ENCODE data around the gene CD300LG.
"Not testable (repeated sequence)": the region's sequence is repeated elsewhere in the genome, so short reads cannot be mapped to it uniquely, and the experiment has no call there.

Gene CD300LG

GRCh38 chr17:43856141-43856540, 9.2 kb downstream of the CD300LG start:
- no peak for DNase-seq

GRCh38 chr17:43857141-43857540, 10.2 kb downstream of the CD300LG start:
- DNase-seq, result no peak

- no peak for DNase-seq
Observed at GRCh38 chr17:43857957-43858600, 11.1 kb downstream of the CD300LG start.

- DNase-seq, result no peak
Observed at GRCh38 chr17:43860077-43860725, 13.2 kb downstream of the CD300LG start.

- DNase-seq, result no peak
Observed at GRCh38 chr17:43860927-43861622, 14.1 kb downstream of the CD300LG start.

- no peak for DNase-seq
Observed at GRCh38 chr17:43861960-43862359, 15.0 kb downstream of the CD300LG start.

- no peak for DNase-seq
Observed at GRCh38 chr17:43864161-43864984, 17.4 kb downstream of the CD300LG start.

GRCh38 chr17:43868226-43868994, 21.4 kb downstream of the CD300LG start:
- no peak for DNase-seq

- not testable (repeated sequence) for DNase-seq
Observed at GRCh38 chr17:43869031-43869430, 22.1 kb downstream of the CD300LG start.

- no peak for DNase-seq
Observed at GRCh38 chr17:43871946-43872690, 25.1 kb downstream of the CD300LG start.

- DNase-seq, result no peak
Observed at GRCh38 chr17:43873091-43873490, 26.1 kb downstream of the CD300LG start.

- DNase-seq, result no peak
Observed at GRCh38 chr17:43873815-43874214, 26.8 kb downstream of the CD300LG start.

- no peak for DNase-seq
Observed at GRCh38 chr17:43874293-43874692, 27.3 kb downstream of the CD300LG start.

GRCh38 chr17:43875476-43876147, 28.6 kb downstream of the CD300LG start:
- no peak for DNase-seq

GRCh38 chr17:43877031-43877430, 30.1 kb downstream of the CD300LG start:
- no peak for DNase-seq

- DNase-seq, result no peak
Observed at GRCh38 chr17:43877451-43878155, 30.6 kb downstream of the CD300LG start.

- no peak for DNase-seq
Observed at GRCh38 chr17:43878260-43879175, 31.5 kb downstream of the CD300LG start.

- no peak for DNase-seq
Observed at GRCh38 chr17:43879723-43880419, 32.9 kb downstream of the CD300LG start.

Data from NCI-H2029 treated with DMSO at 0.1 percent for 48 hours (cell line).